ENCODE results near the gene GMDS.

The GMDS gene

GRCh38 chr6:2035826-2036709 lies 209.3 kb downstream of the GMDS start:
- DNase-seq (ENCODE audit: low read depth) = no peak

DNA sequence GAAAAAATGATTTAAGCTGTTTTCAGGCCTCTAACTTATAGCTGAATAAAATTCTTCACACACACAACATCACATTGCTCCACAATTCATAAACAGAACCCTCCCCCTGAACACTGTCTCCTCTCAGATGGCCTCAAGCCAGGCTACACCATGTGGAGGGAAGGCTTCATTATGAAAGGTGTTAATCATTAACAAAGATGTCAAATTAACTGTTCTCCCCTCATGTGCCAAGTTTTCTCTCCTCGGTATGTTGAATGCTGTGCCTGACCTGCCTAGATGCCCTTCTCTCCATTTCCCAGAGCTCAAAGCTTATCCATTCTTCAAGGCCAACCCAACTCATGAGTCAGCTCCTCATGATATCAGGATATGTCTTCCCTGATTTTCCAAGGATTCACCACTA lies 210.4 kb downstream of the GMDS start:
- no peak for DNase-seq (ENCODE audit: low read depth)

GRCh38 chr6:2034256-2034655 lies 211.1 kb downstream of the GMDS start:
- DNase-seq (ENCODE audit: low read depth) = no peak

DNA sequence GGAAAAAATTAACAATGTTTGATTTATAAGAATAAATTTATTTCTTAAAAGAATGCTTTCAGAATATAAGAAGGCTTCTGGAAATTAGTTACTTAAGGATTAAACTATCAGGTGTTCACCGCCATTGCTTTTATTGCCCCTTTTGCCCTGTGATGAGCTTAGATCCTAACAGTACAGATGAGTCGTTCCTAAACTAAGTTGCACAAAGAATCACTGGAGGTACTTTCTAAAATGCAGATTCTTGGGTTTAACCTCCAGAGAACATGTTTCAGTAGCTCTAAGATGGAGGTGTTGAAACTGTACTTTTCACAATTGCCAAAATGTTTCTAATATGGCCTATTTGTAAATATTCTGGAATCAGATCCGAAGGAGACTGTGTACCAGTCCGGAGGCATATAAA lies 211.9 kb downstream of the GMDS start:
- DNase-seq (ENCODE audit: low read depth) = no peak

- no peak for DNase-seq (ENCODE audit: low read depth)
Observed at GRCh38 chr6:2030682-2031244, 214.6 kb downstream of the GMDS start.

DNA sequence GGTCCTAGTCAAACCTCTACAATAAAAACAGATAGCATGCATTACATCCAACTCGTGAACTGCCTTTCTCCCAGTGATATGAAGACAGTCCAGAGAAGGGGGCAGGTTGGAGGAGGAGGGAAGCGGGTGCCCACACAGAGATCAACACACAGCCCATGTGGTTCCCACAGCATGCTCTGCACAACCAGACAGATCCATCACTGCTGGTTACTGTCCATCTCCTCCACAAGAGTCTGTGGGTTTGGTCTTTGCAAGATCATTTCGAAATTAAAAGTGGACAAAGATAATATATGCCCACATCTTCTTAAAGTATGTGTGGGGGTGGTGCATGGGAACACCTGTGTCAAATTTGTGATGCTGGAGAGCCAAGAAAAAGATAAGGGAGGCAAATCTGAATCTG lies 215.5 kb downstream of the GMDS start:
- no peak for DNase-seq (ENCODE audit: low read depth)

DNA sequence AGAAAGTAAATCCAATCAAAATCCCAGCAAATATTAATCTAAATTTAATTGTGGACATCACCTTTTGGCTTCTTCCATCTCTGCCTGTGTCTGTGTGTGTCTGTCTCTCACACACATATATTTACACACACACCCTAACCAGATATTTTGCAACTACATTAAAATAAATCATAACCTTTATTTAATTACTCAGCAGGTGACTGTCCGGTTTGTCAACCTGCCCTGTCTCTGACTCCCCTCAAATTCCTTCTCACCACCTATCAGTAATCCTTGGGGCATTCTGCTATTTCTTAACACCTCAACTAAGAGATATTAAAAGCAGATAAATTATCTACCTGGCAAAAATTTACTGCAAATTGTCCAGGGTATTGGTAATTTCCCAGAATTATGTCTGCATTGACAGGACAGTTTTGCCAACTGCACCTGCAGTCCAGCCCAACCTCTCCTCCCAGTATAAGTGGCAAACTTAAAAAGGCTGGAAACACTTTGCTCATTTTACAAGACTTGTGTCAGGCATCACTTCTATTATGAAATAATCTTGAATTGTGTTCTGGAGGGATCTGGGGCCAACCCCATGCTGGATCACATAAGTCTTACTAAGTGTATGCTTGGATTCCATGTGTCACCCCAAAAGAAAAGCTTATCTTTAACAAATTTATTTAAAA lies 216.1 kb downstream of the GMDS start:
- DNase-seq (ENCODE audit: low read depth) = no peak

DNA sequence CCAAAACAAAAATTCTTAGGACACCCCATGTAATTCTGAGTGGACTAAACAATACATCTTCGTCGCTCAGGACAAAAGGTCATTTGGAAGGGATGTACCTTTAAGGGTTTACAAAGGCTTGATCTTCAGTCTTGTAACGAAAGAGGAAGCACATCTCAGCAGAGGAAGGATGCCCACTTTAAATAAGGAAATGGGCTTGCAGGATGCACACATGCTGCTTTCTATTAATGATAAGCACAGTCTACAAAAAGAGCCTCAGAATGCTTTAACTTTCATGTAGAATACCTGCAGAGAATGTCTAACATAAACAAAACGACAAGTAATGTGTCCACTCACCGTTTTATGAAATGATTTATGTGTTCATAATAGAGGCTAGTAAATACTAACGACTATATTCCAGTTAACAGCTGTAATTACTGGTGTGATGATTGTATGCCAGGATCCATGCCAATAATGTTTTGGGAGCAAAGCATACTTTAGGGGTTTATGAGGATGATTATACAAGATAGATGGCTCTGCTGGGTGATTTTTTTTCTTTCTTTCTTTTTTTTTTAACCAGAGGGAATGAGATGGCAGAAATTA lies 216.9 kb downstream of the GMDS start:
- peak; percentile 38 for DNase-seq (ENCODE audit: low read depth)

- no peak for DNase-seq (ENCODE audit: low read depth)
Observed at GRCh38 chr6:2026133-2026532, 219.3 kb downstream of the GMDS start.

GRCh38 chr6:2021713-2022125 lies 223.7 kb downstream of the GMDS start:
- DNase-seq (ENCODE audit: low read depth) = peak; percentile 91

- peak; percentile 55 for DNase-seq (ENCODE audit: low read depth)
Observed at GRCh38 chr6:2020909-2021308, 224.5 kb downstream of the GMDS start.

DNA sequence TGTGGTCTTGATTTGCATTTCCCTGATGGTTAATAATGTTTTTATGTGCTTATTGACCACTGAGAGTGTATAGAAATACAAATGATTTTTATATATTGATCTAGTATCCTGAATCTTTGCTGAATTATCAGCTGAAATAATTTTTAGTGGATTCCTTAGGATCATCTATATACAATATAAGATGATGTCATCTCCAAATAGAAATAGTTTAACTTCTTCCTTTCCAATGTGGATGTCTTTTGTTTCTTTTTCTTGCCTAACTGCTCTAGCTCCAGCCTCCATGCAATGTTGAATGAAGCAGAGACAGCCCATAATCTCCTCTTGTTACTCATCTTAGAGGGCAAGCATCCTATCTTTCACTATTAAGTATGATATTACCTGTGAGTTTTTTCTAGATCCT lies 226.4 kb downstream of the GMDS start:
- DNase-seq (ENCODE audit: low read depth) = no peak

GRCh38 chr6:2016040-2016439 lies 229.4 kb downstream of the GMDS start:
- no peak for DNase-seq (ENCODE audit: low read depth)

GRCh38 chr6:2008383-2008976 lies 236.9 kb downstream of the GMDS start:
- no peak for DNase-seq (ENCODE audit: low read depth)

- DNase-seq (ENCODE audit: low read depth) = no peak
Observed at GRCh38 chr6:2007165-2007564, 238.2 kb downstream of the GMDS start.

GRCh38 chr6:2004888-2005287 lies 240.5 kb downstream of the GMDS start:
- DNase-seq (ENCODE audit: low read depth) = no peak

GRCh38 chr6:2000962-2001361 lies 244.4 kb downstream of the GMDS start:
- no peak for DNase-seq (ENCODE audit: low read depth)

GRCh38 chr6:1997702-1998101 lies 247.7 kb downstream of the GMDS start:
- DNase-seq (ENCODE audit: low read depth) = no peak

DNA sequence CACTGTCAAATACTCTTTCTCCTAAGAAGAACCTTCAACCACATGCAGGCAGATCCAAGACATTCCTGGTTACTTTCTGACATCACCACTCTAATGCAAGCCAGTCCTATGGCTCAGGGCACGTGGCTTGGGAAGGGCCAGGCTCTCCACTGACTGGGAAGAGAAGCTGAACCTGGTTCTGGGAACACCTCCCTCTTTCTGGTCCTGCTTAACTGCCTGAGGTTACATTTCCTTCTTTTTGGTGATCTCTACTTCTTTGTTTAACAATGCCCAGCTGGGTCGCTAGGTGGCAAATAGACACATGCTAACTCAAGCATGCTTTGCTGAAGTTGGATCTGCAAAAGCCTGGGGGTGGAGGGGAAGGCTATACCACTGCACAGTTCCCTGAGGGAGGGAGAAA lies 249.8 kb downstream of the GMDS start:
- no peak for DNase-seq (ENCODE audit: low read depth)

DNA sequence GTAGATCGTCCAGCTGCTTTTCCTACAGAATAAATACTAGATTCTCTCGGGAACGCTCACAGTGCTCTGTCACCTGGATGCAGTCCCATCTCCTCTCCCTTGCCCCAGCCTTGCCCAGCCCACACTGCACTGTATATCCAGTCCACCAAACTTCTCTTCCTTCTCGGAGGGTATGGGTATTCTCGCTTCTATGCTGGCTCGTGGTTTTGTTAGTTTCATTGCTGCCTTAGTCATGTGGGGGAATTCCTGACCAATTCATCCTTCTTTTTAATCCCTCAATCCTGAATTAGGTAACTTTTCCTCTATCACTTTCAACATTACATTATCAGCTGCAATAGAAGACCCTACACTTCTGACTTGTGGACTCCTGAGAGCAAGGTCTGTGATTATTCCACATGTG lies 252.4 kb downstream of the GMDS start:
- DNase-seq (ENCODE audit: low read depth) = no peak

DNA sequence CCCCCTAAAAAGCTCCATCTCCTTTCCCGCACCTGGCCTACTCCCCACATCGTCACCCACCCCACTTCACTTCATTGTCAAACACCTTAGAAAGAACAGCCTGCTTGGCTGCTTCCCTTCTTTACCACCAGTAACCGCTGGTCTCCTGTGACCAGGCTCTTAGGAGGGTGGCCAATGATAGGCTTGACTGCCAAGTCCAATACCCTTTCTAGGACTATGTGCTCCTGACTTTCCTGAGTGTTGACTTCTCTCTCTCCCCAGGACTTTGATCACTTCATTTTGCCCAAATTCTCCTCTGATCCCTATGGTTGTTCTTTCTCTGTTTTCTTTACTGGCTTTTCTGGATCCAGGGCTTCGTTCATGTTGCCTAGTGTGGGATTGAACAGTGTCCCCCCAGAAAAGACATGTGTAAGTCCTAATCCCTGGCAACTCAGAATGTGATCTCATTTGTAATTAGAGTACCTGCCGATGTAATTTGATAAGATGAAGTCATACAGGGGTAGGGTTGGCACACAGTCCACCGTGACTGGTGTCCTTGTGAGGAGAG lies 254.0 kb downstream of the GMDS start:
- no peak for DNase-seq (ENCODE audit: low read depth)

DNA sequence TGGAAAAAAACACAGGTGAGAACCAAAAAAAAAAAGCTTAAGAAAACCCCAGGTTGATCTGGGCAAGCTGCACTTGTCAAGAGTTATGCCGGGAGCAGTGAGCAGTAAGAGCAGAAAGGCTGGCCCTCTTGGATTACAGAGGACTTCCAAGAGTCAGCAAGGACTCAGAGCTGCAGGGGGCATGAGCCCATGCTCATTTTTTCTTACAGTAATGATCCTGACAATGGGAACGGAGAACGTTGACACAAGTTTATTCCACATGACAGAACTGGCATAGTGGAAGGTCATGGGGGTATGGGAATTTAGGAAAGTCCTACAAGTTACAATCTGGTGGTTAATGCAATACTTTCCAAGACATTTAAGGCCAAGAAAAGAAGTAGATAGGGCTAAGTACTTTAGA lies 256.6 kb downstream of the GMDS start:
- DNase-seq (ENCODE audit: low read depth) = no peak
